Upper lobe of right lung (tissue), 1 donor: ENCODE results near the gene MYL11. TPM values are rescaled to one million over a fixed set of nuclear protein-coding genes. Genes with fewer than 3 reads are reported as not detected.
"Not testable (repeated sequence)": the region's sequence is repeated elsewhere in the genome, so short reads cannot be mapped to it uniquely, and the experiment has no call there.

Source experiments
- ATAC-seq: fragments of 200-7000 bp; cut with Tn5 transposase; one replicate; pipeline ENCODE4 v1.9.1; 2020; ENCODE audit warnings: mild to moderate bottlenecking, moderate library complexity
- DNase-seq: peaks from one replicate; pipeline ENCODE4 v3.0.0-alpha.2; 2020
- H3K27ac ChIP-seq: fragments of 200-600 bp; one replicate; pipeline ENCODE4 v1.8.0; 2022
- H3K27me3 ChIP-seq: fragments of 200-600 bp; one replicate; pipeline ENCODE4 v1.8.0; 2022; ENCODE audit warnings: mild to moderate bottlenecking
- H3K36me3 ChIP-seq: fragments of 200-600 bp; one replicate; pipeline ENCODE4 v1.8.0; 2022
- H3K4me1 ChIP-seq: fragments of 200-600 bp; one replicate; pipeline ENCODE4 v1.8.0; 2022
- H3K4me3 ChIP-seq: fragments of 200-600 bp; one replicate; pipeline ENCODE4 v1.8.0; 2022; ENCODE audit warnings: mild to moderate bottlenecking
- H3K9me3 ChIP-seq: fragments of 200-600 bp; one replicate; pipeline ENCODE4 v1.8.0; 2022
- intact Hi-C: fragments of 100-400 bp; cut with DNase I; formaldehyde crosslinking; loops from one replicate; pipeline ENCODE4 v1.11.0; 2022
- long read RNA-seq: library from polyadenylated mRNA; unstranded; transcript quantifications from one replicate; pipeline ENCODE4 v2.0.0, GENCODE V29; 2021
- total RNA-seq: library from RNA; stranded (reverse); fragmentation: NEBNext Ultra II Directional; extraction: Animal tissue kit (Norgen Biotek cat#: 25700); gene quantifications from one replicate; pipeline ENCODE4 v1.2.1, GENCODE V29; 2021
- TF ChIP-seq, protein P1 (sequence below): fragments of 200-600 bp; IDR thresholded peaks from one replicate; pipeline ENCODE4 v1.8.0; 2022; ENCODE audit warnings: antibody characterized with exemption
- donor health status: DM: no; HTN: yes; CAD: no; lungs with severe emphysema.

The MYL11 gene
- total RNA-seq = not detected
- long read RNA-seq, partial matches to known transcripts = 0 of 1 reads
- long read RNA-seq, other reads (novel, unspliced or antisense) = 0 of 1 reads

DNA sequence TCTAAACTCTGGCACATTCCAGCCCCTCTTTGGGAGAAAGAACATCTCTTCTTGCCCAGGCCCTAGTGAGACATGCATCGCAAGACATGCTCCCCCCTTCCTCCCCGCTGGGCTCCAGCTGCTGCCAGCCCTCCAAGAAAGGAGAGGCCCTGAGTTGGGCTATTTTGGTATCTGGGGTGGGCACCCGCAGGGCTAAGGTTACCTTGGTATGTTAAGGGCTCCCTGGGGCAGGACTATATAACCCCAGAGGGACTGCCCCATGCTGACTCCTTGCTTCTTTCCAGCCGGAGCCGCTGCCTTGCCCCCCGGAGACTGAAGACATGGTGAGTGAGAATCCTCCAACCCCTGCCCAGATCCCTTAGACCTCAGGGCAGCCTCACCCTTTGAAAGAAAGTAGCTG, at the start of gene MYL11:
Gene MYL11 (plus strand): TSS at position 265 of the 400 bp plus-strand sequence. CDS start 56 bp downstream, at position 321.
- intact Hi-C loops = no loop called here
- peaks cover 22% of the 10 kb centered on the region for H3K4me1 ChIP-seq
- TF ChIP-seq, protein P1, sequence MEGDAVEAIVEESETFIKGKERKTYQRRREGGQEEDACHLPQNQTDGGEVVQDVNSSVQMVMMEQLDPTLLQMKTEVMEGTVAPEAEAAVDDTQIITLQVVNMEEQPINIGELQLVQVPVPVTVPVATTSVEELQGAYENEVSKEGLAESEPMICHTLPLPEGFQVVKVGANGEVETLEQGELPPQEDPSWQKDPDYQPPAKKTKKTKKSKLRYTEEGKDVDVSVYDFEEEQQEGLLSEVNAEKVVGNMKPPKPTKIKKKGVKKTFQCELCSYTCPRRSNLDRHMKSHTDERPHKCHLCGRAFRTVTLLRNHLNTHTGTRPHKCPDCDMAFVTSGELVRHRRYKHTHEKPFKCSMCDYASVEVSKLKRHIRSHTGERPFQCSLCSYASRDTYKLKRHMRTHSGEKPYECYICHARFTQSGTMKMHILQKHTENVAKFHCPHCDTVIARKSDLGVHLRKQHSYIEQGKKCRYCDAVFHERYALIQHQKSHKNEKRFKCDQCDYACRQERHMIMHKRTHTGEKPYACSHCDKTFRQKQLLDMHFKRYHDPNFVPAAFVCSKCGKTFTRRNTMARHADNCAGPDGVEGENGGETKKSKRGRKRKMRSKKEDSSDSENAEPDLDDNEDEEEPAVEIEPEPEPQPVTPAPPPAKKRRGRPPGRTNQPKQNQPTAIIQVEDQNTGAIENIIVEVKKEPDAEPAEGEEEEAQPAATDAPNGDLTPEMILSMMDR = no peak
- no peak within 1 kb of the TSS for H3K4me3 ChIP-seq
- ATAC-seq = no peak
- no peaks in the 10 kb centered on the region for H3K9me3 ChIP-seq
- H3K36me3 ChIP-seq = no peaks in the 10 kb centered on the region
- no peak within 1 kb of the TSS for H3K27ac ChIP-seq
- no peak for DNase-seq
- H3K27me3 ChIP-seq = no peaks in the 10 kb centered on the region

DNA sequence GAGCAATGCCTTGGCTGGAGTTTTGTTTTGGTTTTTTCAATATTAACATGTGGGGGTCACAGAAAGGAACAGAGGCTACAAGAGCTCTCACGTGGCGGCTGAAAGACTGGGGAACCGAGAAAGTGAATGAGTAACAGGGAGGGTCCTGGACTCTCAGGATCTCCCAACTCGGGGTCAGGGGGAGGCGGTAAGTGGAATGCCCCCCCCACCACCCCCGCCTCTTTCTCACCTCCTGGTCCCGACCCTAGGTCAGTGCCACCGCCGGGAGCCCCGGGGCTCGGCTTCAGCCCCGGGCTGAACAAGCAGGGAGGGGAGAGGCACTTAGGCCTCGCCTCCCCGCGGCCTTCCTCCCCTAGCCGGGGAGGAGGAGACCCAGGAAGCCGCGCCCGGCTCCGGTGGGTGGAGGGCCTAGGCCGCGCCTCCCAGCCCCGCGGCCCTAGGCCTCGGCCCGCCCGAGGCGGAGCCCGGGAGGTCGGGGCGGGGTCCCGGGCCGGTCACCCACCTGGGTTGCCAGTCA, 40.1 kb upstream of the MYL11 start:
- intact Hi-C loops, H3K36me3 ChIP-seq, H3K4me1 ChIP-seq, H3K9me3 ChIP-seq, H3K27me3 ChIP-seq: not testable (repeated sequence)
- DNase-seq (peak; percentile 94), ATAC-seq (peak; percentile 97)
- H3K4me3 ChIP-seq = peak overlapping the region; percentile 68
- H3K27ac ChIP-seq = peak overlapping the region; percentile 92

GRCh38 chr16:30335028-30335597, 39.5 kb upstream of the MYL11 start:
- H3K4me1 ChIP-seq, H3K9me3 ChIP-seq, H3K27me3 ChIP-seq, H3K36me3 ChIP-seq, intact Hi-C loops: not testable (repeated sequence)
- Histone ChIP-seq H3K4me3 (peak overlapping the region; percentile 68), H3K27ac (peak overlapping the region; percentile 92)
- peak; percentile 95 for DNase-seq
- ATAC-seq = peak; percentile 96

GRCh38 chr16:30335598-30336474, 38.8 kb upstream of the MYL11 start:
- H3K27ac ChIP-seq = peak overlapping the region; percentile 92
- H3K36me3 ChIP-seq = no peaks in the 10 kb centered on the region
- TF ChIP-seq, protein P1 = no peak
- intact Hi-C loops = no loop called here
- H3K9me3 ChIP-seq = no peaks in the 10 kb centered on the region
- peak; percentile 66 for DNase-seq
- no peaks in the 10 kb centered on the region for H3K27me3 ChIP-seq
- H3K4me1 ChIP-seq = no peaks in the 10 kb centered on the region
- peak; percentile 2 for ATAC-seq
- H3K4me3 ChIP-seq = peak overlapping the region; percentile 68

GRCh38 chr16:30337964-30338357, 36.6 kb upstream of the MYL11 start:
- intact Hi-C loops, H3K4me1 ChIP-seq, H3K4me3 ChIP-seq, H3K36me3 ChIP-seq, H3K27me3 ChIP-seq, H3K27ac ChIP-seq, ATAC-seq, DNase-seq, H3K9me3 ChIP-seq: not testable (repeated sequence)

DNA sequence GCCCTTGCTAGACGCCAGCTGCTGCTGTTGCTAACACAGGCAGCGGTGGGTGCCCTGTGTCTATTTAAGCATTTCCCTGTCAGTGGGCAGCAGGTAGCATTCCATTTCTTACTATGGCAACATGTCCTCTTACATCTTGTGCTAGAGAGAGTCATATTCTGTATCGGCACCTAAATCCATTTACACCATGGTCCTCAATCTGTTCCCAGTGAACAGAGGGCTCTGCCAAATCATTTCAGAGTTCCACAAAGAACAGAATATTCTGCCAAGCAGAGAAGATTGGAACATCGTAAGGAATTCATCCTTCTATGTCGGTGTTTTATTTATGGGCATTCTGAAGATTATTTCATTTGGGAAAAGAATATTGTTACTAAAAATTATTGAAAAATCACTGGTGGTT, 35.9 kb upstream of the MYL11 start:
- H3K27ac ChIP-seq, H3K4me1 ChIP-seq, H3K4me3 ChIP-seq, DNase-seq, intact Hi-C loops, H3K36me3 ChIP-seq, H3K9me3 ChIP-seq, ATAC-seq, H3K27me3 ChIP-seq: not testable (repeated sequence)

- ATAC-seq (no peak), DNase-seq (no peak)
- H3K9me3 ChIP-seq = no peaks in the 10 kb centered on the region
- no peak overlapping the region for H3K4me3 ChIP-seq
- H3K27ac ChIP-seq = no peak overlapping the region
- H3K27me3 ChIP-seq = no peaks in the 10 kb centered on the region
- intact Hi-C loops = no loop called here
- H3K36me3 ChIP-seq = no peaks in the 10 kb centered on the region
- TF ChIP-seq, protein P1 = no peak
- no peaks in the 10 kb centered on the region for H3K4me1 ChIP-seq
Measured at GRCh38 chr16:30340621-30341020, 34.0 kb upstream of the MYL11 start.

DNA sequence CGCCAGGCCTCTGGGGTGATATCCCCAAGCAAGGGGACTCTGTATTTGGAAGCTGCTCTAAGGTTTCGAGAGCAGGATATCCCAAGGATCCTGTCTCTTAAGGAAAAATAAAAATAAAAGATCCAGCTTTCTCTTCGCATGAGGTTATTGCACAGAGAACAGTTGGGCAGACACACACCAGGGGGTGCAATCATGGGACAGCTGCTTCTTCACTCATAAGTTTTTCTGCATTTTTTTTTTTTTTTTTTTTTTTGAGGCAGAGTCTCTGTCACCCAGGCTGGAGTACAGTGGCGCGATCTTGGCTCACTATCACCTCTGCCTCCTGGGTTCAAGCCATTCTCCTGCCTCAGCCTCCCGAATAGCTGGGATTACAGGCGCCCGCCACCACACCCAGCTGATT, 32.6 kb upstream of the MYL11 start:
- H3K4me1 ChIP-seq, DNase-seq, H3K4me3 ChIP-seq, H3K27ac ChIP-seq, intact Hi-C loops, H3K27me3 ChIP-seq, ATAC-seq, H3K9me3 ChIP-seq, H3K36me3 ChIP-seq: not testable (repeated sequence)
